Epidermal melanocyte (primary cell): ENCODE data around the gene SYMPK.

Experiments used
- DNase-seq: peaks from one replicate; pipeline ENCODE4 v3.0.0; 2011; ENCODE audit warnings: low spot score; ENCODE audit not compliant: insufficient read length

The SYMPK gene

GRCh38 chr19:45825917-45826893 is 36.7 kb downstream of the SYMPK start:
- no peak for DNase-seq

DNA sequence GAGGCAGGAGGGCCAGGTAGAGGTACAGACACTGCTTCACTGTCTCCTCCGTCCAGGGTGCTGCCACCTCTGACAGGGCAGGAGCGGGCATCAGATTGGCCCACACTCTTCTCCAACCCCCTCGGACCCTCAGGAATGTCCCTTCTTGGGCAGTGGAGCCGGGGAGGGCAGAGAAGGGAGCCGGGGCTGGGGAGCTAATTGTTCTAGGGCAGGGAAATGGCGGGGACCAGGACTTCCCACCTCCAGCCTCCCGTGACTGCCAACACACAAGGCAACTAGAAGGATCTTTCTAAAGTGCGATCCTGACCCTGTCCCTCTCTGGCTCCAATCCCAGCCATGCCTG is 37.7 kb downstream of the SYMPK start:
- DNase-seq: no peak

- no peak for DNase-seq
Measured at GRCh38 chr19:45824531-45825262, 38.2 kb downstream of the SYMPK start.

- no peak for DNase-seq
Measured at GRCh38 chr19:45824041-45824471, 38.9 kb downstream of the SYMPK start.

DNA sequence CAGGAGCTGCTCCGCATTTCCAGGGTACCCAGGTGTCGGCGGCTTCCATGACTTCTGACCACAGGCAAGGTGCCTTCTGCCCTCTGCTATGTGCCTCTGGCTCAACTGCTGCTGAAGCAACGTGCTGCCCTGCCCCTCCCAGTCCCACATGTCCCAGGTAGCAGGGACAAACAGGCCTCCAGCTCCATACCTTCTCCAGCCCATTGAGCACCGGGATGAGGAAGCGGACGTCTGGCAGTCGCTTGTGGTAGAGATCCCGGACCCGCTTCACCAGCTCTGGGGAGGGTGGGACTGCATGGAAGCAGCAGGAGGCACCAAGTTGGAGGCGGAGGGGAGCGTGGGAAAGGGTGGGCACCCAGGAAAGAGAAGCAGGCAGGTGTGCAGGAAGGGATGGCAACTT is 39.8 kb downstream of the SYMPK start:
- DNase-seq: no peak

DNA sequence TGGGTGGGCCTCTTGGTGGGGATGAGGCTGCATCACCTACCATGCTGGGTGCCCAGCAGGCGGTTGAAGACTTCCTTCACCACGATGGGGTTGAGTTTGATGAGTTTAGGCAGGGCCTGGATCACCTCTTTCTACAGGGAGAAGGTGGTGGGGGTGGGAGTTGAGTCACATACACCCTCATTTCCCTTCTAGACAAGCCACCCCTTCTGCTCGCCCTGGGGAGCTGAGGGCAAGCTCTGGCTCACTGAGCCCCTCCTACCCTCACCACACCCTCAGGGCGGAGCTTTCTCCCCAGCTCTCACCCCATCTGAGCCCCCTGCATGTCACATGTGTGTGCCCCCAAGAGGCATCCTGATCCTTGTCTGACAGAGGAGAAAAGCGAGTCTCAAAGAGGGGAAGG is 40.2 kb downstream of the SYMPK start:
- no peak for DNase-seq

DNA sequence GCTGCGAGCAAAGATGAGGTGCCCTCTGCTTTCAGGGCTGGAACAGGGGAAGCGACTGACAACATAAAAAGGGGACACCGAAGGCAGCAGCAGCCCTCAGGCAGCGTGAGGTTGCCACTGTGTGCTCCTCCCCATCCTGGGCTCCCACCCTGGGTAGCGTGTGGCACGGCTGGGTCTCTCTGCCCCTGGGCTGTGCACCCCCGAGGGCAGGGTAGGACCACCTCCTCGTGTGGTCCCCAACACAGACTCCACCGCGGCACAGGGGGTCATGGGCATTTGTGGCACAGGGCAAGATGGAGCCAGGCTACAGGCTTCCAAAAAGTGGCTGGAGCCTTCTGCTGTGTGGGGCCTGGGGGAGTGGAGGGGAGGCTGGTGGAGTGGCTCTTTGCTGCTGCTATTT is 41.4 kb downstream of the SYMPK start:
- no peak for DNase-seq

GRCh38 chr19:45821103-45821521 is 41.8 kb downstream of the SYMPK start:
- no peak for DNase-seq

DNA sequence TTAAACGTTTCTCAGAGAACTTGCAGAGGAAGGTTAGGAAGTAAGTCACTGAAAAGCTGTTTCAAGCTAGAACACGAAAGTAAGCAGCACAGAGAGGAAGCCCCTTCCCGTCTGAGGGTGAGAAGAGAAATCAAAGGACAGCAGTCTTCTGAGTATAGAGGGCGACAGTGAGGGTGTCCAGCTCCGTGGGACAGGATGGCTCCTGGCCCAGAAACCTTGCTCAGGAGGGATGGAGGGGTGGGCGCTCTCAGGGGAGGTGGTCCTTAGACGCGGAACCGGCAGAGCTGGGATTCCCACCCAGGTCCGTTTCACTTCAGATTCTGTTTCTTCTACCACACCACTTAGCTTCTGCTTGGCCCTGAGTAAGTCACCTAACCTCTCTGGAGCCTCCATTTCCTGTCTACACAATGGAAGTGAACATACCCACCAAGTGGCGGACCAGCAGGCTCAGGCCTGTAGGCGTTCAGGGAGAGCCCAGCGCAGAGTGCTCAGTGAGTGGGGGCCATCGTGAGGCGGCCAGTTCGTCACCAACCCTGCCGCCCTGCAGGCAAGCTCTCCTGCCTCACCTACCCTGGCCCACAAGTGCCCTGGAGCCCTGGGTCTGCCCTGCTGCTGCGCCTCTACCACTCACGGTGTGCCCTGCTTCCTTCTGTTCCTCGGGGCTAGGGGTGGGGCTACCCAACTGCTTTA is 42.4 kb downstream of the SYMPK start:
- no peak for DNase-seq

GRCh38 chr19:45819769-45820168 is 43.2 kb downstream of the SYMPK start:
- DNase-seq: no peak

GRCh38 chr19:45817725-45818301 is 45.1 kb downstream of the SYMPK start:
- DNase-seq: no peak

DNA sequence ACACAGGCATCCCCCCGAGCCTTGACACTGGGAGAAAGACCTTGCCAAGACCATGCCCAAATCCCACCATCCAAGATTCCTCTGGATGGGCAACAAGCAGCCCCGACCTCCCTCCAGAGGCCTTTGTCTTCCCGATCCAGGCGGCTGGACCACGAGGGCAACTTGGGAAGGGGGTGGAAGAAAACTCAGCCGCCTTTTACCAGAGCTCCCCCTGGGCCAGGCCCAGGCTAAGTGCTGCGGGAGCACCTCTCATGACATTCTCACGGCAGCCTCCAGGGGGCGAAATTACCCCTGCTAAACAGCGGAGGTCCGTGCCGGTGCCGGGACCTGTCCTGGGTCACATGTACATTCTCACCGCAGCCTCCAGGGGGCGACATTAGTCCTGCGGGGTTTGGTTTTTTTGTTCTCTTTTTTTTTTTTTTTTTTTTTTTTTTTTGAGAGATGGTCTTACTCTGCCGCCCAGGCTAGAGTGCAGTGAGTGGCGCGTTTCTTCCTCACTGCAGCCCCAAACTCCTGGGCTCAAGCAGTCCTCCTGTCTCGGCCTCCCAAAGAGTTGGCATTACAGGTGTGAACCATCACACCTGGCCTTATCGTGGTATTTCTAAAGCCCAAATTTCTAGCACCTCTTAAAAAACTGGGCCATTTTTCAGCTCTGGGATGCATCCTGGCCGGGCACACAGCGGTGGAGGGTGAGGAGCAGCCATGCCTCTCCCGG is 45.8 kb downstream of the SYMPK start:
- DNase-seq: peak; percentile 99

- DNase-seq: no peak
Measured at GRCh38 chr19:45816236-45817009, 46.5 kb downstream of the SYMPK start.

DNA sequence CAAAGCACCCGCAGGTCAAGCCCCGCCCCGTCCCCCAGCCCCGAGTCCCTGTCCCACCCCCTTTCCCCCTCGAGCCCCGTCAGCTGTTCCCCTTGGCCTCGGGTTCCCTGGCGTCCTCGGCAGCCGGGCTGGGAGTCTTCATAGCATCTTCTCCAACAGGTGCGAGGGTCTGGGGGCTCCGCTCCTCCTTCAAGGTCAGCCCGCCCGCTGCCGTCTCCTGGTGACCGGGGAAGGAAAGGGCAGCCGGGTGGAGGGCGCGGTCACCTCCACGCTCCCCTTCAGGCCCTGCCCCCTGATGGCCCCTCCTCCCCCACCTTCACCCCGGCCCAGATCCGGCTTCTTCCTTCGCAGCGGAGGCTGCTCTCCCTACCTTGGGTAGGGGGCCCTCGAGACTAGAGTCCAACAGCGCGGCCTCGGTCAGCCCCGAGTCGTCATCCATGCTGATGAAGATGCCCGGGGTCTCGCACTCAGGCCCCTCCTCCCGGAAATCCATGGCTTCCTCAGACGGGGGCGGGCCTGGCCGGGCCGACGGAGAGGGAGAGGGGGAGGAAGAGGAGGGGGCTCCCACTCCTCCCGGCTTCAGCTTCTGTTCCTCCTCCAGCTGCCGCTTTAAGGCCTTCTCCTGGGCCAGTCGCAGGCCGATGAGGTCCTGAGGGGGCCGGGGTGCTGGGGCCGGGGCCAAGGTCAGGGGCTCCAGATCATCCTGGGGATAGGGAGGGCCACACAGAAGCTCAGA is 47.3 kb downstream of the SYMPK start:
- no peak for DNase-seq

- no peak for DNase-seq
Measured at GRCh38 chr19:45814851-45815480, 48.0 kb downstream of the SYMPK start, which contains the start of gene RSPH6A. RSPH6A (minus strand) TSS chr19:45815308; CDS start chr19:45815176, 132 bp downstream.

DNA sequence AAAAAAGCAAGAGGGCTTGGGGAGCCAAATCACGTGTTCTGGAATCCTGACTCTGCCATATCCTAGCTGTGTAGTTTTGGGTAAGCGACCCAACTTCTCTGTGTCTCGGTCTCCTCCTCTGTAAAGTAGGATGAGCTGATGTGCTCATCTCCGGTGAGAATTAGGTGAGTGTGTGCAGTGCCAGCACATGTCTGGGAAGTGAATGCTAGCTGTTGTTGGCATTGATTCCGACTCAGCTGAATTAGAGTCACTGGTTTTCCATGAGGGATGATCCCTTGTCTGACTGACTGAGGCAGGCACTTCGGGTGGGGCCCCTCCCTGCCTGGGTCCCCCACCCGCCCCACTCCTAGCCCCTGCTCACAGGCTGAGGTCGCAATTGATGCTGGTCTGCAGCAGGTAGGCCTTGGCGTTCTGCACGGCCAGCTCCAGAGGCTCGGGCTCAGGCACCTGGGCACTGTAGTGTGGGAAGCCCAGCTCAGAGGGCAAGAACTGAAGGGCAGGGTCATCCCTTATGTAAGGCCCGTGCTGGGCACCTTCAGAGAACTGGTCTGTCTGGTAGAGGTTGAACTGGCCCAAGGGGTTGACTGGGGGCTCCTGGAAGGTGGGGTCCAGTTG is 48.7 kb downstream of the SYMPK start:
- DNase-seq: no peak

DNA sequence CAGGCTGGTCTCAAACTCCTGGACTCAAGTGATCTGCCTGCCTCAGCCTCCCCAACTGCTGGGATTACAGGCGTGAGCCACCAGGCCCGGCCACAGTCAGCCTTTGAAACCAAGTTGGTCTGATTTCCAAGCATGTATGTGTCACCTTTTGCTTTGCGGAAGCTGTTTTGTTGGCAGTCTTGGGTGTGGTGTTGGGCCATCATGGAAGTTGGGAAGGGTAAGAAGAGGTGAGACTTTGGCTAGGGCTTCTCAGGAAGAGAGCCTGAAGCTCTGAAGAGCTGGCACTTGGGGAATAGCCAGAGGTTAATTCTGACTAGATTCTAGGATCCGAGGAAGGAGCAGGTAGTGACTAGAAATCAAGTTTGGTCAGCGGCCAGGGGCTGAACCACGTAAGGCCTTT is 50.6 kb downstream of the SYMPK start:
- no peak for DNase-seq

DNA sequence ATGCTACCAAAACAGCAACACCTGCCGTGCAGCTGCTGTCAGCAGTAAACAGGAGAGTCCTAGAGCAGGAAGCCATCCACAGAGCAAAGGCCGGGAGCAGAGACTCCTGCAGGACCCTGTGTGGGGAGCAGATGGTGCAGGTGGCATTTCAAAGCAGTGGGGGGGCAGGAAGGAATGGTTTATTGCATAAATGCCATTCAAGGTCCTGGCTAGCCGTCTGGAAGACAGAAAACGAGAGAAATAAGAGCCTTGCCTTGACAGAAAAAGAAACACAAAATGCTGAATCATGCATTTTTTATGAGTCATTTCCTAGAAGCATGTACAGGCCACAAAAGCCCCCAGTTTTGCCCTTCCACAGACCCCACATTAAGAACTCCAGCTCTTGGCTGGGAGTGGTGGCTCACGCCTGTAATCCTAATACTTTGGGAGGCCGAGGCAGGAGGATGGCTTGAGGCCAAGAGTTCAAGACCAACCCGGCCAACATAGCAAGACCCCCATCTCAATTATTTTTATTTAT is 53.2 kb downstream of the SYMPK start:
- DNase-seq: no peak
